Smooth muscle cell of the pulmonary artery (primary cell): ENCODE data around the gene NUMBL. TPM values are rescaled to one million over a fixed set of nuclear protein-coding genes. Genes with fewer than 3 reads are reported as not detected.

Source experiments
- total RNA-seq: library from RNA; depleted of rRNA; stranded (reverse); fragments of >200 nt; gene quantifications from 2 replicates; pipeline ENCODE4 v1.2.3, GENCODE V29; 2014

Gene NUMBL
- total RNA-seq = 50.4 and 65.7 TPM in 2 replicates

GRCh38 chr19:40690050-40690692 is at the start of gene NUMBL:
Gene NUMBL, minus strand, starts transcription at chr19:40690651. Its CDS starts 168 bp downstream, at chr19:40690483.

GRCh38 chr19:40716482-40717324 is 26.3 kb upstream of the NUMBL start, which contains the start of the genes COQ8B and ITPKC:
Gene COQ8B, minus strand, starts transcription at chr19:40716886. Its CDS starts 2,254 bp downstream, at chr19:40714632.
Gene ITPKC, plus strand, starts transcription at chr19:40717112. Its CDS starts 24 bp downstream, at chr19:40717136.

Other genes starting within 250 kb of the NUMBL start
- gene SERTAD3, start 246.3 kb downstream of the NUMBL start, total RNA-seq = 16.7 and 17.2 TPM in 2 replicates
- gene BLVRB, start 224.9 kb downstream of the NUMBL start, total RNA-seq = 52.7 and 69.2 TPM in 2 replicates
- 1.2 and 5.3 TPM in 2 replicates for gene SPTBN4, start 223.7 kb downstream of the NUMBL start, total RNA-seq
- 31.1 and 41.3 TPM in 2 replicates for gene SHKBP1, start 113.8 kb downstream of the NUMBL start, total RNA-seq
- gene LTBP4, start 89.3 kb downstream of the NUMBL start, total RNA-seq = 23.3 and 74.9 TPM in 2 replicates
- 31.7 and 33.8 TPM in 2 replicates for gene COQ8B, start 26.2 kb upstream of the NUMBL start, total RNA-seq
- gene ITPKC, start 26.5 kb upstream of the NUMBL start, total RNA-seq = 13.0 and 16.6 TPM in 2 replicates
- gene ACTMAP, start 59.8 kb upstream of the NUMBL start, total RNA-seq = 1.8 and 2.9 TPM in 2 replicates
- 24.7 and 34.7 TPM in 2 replicates for gene SNRPA, start 60.6 kb upstream of the NUMBL start, total RNA-seq
- gene MIA, start 84.9 kb upstream of the NUMBL start, total RNA-seq = 0.33 TPM in 1 of 2 replicates, not detected in the other
- 9.6 and 11.2 TPM in 2 replicates for gene RAB4B, start 87.6 kb upstream of the NUMBL start, total RNA-seq
- 70.8 and 81.6 TPM in 2 replicates for gene EGLN2, start 108.5 kb upstream of the NUMBL start, total RNA-seq
- gene CYP2A6, start 159.8 kb upstream of the NUMBL start, total RNA-seq = not detected in 2 replicates
- not detected in 2 replicates for gene CYP2A7, start 191.6 kb upstream of the NUMBL start, total RNA-seq